Activated CD4-positive, alpha-beta T cell treated with anti-CD3 and anti-CD28 coated beads for 48 hours (primary cell): ENCODE measurements around the gene FCHSD1.
A peak's percentile ranks its signal among the peaks of the same experiment; 100 is the strongest.

Experiments
- DNase-seq: peaks from one replicate; pipeline ENCODE4 v3.0.0-alpha.2; 2020

The FCHSD1 gene

DNA sequence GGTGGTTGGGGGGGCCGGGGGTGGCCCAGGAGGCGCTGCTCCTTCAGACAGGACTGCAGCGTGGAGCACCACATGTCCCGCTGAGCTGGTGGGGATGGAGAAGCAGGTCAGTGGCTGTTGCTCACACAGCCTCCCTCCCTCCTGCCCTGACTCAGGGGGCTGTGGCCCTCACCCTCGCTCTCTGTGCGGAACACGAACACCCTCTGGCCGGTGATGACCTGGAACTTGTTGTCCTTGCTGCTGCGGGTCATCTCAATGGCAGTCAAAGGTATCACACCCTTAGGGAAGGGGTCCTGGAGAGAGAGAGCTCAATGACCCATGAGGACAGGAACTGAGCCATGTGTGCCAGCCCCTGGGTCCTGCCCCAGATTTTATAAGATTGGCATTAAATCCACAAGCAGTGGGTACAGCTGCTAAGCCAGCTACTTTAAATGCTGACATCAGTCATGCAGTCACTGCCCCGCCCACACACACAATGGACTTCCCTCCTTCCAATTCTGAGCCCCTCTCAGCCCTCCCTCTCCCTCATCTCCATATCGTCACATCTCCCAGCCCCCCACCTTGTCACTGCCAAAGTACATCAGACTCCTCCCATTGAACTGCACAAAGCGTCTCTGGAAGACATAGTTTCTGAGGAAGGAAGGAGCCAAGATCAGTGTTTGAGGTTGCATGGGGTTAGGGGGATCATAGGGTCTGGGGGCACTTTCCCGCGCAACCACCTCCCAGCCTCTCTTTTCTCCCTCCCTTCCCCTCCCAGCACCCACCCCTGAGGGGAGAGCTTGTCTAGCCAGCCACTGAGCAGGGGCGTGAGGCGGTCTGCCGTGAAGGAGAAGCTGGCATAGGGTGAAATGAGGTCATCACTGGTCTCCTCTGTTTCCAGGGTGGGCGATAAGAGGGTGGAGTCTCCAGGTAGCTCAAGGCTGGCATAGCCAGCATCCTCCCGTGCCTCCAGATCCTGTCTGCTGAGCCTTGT is 21.9 kb upstream of the FCHSD1 start:
- no peak for DNase-seq

GRCh38 chr5:141672071-141672840 is 21.0 kb upstream of the FCHSD1 start:
- no peak for DNase-seq

DNA sequence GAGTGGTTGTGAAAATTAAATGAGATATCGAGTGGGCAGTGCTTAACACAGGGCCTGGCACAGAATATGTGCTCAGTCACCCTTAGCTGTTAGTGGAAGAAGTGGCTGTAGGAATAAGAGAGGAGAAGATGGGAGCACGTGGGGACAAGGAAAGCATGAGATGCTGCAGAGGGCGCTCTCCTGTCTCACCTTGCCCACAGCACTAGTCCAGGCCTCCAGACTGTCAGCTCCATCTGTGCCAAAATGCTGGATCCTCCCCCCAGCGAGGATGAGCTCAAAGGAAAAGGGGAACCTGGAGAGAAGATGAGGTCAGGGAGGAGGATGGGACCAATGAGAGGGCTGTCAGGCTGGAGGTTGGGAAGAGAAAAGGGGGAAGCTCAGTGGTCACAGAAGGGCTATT is 18.3 kb upstream of the FCHSD1 start:
- DNase-seq: no peak

GRCh38 chr5:141668601-141669265 is 17.5 kb upstream of the FCHSD1 start:
- DNase-seq: no peak

DNA sequence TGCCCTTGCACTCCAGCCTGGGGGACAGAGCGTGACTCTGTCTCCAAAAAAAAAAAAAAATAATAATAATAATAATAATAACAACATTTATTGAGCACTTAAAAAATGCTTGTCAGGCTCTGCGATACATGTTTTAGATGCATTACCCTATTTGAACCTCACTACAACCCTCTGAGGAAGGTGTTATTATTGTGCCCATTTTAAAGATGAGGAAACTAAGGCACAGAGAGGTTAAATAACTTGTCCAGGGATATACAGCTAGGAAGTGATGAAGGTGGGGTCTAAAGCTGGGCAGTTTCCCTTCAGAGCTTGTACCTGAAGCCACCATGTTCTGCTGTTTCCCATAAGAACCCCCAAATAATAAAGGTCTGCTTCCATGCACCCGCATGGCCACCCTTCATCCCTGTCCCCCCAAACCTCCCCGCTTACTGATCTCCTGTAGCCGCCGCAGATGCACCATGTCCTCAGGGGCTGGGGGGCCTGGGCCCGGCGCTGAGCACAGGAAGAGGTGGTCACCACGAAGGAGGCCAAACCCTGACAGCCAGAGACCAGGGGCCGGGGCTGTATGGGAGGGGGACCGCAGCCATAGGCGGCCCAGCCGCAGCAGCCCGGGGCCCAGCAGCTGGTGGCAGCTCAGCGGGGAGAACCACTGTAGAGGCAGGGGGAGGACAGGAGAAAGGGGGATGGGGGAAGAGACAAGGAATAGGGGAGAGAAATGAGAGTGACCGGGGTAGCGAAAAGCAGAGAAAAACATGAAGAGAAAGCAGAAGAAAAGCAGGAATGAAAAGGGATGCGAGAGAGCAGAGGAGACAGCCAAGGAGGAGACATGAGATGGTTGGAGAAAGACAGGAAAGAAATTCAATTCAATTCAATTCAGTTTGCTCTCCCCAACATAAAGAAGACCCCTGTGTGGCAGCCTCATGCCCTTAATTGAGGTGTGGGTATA is 15.1 kb upstream of the FCHSD1 start:
- no peak for DNase-seq

- DNase-seq: peak; percentile 83
Measured at GRCh38 chr5:141664733-141665461, 13.7 kb upstream of the FCHSD1 start.

DNA sequence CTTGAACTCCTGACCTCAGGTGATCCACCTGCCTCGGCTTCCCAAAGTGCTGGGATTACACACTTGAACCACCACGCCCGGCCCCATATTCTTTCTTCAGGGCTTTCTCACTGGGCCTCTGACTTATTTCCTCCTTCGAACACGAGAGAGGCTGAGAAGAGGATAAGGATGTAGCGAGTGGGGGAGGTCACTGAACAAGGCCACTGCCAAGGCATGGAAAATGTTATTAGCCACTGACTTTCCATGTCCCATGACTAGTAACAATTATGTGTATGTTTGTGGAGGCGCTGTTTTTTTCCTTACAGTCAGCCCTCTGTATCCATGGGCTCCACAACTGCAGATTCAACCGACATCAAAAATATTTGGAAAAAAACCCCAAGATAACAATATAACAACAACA is 12.3 kb upstream of the FCHSD1 start:
- no peak for DNase-seq

- DNase-seq: no peak
Measured at GRCh38 chr5:141662028-141662427, 10.8 kb upstream of the FCHSD1 start.

DNA sequence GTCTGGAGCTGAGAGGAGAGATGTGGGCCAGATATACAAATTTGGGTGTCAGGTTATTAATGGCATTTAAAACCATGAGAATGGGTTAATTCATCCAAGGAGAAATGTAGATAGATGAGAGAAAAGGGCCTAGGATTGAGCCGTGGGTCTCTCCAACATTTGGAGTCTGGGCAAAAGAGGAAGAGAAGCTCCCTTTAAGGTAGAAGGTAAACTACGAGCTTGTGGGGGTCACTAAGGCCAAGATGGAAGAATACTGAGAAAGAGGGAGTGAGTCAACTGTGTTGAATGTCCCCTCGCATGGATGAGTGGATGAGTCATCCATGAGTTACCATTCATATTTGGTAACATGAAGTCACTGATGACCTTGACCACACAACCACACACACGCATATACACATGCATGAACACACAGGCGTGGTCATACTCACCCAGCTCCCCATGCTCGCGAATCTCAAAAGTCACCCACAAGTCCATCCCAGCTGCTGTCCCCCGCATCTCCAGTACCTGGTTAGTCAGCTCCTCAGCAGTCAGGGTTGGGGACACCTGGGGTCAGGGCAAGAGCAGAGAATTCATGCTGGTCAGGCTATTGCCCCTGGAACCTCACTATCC is 6.8 kb upstream of the FCHSD1 start:
- no peak for DNase-seq

DNA sequence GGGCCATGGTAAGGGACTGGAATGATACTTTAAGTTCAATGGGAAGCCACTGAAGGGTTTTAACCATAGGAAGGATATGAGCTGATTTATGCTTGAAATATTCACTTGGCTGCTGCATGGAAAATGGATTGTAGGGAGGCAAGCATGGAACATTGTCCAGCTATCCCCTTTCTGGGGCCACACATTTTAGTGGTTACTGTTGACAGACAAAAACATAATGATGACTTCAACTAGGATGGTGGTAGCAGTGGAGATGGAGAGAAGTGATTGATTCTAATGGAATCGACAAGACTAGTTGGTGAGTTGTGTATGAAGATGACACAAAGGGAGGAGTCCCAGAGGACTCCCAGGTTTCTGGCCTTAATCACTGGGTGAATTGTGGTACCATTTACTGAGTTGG is 6.2 kb upstream of the FCHSD1 start:
- DNase-seq: no peak

DNA sequence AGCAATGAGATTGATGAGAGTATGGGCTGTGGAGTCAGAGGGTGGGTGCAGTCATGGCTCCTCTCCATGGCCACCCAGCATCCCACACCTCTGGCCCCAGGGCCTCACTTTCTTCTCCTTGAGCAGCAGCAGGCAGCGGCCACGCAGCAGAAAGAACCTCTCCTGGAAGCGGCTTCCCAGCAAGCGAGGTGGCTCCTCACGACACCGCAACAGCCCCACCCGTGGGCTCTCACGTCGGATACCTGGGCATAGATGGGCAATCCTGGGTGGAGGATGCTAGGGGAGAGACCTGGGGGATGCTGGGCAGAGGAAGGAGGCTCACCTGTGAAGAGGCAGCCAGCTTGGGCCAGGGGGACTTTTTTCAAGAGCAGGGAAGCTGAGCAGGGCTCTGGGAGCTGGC is 5.2 kb upstream of the FCHSD1 start:
- no peak for DNase-seq

DNA sequence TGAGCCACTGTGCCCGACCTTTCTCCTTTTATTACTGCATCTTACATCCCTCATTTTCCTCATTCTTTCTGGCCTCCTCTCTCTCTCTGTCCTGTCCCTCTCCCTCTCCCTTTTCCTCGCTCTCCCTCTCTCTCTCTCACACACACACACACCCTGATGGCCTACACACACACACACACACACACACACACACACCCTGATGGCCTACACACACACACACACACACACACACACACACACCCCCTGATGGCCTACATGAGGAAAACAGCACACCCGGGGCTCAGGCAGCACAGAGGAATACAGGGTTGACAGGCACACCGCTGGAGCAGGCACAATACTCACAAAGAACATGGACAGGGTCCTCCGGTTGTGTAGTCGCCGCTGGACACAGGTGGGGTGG is 3.8 kb upstream of the FCHSD1 start:
- DNase-seq: no peak

DNA sequence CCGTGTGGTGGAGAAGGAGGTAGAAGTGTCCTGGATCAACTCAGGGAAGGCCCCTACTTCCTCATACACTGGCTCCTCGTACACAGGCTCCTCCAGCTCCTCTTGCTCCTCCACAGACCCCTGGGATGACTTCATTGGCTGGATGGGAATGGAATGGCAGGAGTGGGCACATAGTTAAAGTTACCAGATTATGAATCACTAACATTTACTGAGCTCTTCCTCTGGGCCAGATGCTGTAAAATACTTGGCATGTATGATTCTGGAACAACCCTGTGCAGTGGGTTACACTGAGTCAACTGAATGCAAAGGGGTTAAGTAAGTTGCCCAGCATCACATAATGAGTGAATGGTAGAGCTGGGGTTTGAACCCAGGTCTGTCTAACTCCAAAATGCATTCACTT is 3.1 kb upstream of the FCHSD1 start:
- DNase-seq: no peak

GRCh38 chr5:141651728-141652105 is 499 bp upstream of the FCHSD1 start:
- no peak for DNase-seq

GRCh38 chr5:141649972-141650371 is 1.2 kb downstream of the FCHSD1 start:
- no peak for DNase-seq

DNA sequence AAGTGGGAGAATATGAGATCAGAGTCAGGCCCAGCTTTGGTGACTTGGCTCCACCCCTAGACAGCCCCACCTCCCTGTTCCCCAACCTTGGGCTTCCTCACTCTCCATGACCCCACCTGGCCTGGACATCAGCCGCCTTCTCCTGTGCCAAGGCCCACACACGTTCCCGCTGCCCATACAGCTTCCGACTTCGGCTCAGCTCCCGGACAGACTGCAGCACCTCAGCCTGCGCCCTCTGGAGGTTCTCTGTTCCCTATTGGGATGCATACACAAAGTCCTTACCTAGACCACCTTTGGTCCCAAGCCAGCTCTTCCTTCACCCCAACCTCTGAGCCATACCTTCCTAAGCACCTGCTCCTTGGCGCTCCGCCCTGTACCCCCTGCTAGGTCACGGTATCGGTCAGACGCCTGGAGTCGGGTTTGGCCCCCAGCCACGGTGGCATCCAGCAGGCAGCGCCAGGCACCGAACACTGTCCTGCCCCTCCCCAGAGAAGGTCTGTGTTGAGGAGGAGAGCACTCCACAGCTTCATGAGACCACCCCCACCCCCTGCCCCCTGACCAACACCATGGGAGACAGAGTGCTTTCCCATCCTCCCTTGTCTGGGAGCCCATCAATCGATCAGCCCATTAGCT is 2.0 kb downstream of the FCHSD1 start:
- no peak for DNase-seq

DNA sequence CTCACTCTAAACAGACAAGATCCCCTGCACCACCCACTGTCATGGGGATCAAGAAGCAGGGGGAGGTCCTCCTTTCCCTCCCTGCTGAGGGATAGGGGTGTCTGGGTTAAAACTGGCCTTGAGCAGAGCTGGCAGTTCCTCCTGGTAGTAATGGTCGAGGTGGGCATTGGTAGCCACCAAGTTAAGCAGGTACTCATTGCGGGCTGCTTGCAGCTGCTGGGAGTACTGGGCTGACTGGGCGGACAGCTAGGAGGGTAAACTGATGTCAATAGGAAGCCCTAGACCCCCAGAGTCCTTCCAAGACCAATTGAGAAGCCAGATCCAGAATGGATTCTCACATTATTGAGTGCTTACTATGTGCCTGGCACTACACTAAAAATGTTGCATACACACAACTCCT is 3.4 kb downstream of the FCHSD1 start:
- no peak for DNase-seq

GRCh38 chr5:141647242-141647641 is 4.0 kb downstream of the FCHSD1 start:
- no peak for DNase-seq

DNA sequence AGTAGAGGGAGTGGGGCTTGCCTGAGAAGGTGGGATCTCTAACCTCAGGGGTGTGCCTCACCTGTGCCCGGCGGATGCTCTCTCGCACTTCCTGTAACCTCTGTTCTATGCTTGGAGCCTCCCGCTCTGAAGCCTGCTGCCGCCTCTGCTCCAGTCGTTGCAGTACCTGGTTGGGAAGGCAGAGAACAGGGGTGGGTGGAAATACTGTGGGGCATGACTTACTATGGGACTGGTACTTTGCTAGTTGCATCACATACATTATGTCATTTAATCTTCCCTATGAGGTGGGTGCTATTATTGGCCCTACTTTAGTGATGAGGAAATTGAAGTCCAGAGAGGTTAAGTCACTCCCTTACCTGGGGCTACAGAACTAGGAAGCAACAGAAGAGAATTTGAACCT is 5.2 kb downstream of the FCHSD1 start:
- DNase-seq: no peak

GRCh38 chr5:141641634-141642267 is 9.5 kb downstream of the FCHSD1 start:
- DNase-seq: no peak
